Duodenal mucosa (tissue), 2 donors: Measurements from ENCODE around the gene ABCC12.
"Not testable (repeated sequence)": the region's sequence is repeated elsewhere in the genome, so short reads cannot be mapped to it uniquely, and the experiment has no call there.

ENCODE experiments used
- H3K27ac ChIP-seq: one replicate; pipeline ENCODE4 v1.7.0; 2013; ENCODE audit warnings: low read depth, low read length
- H3K27me3 ChIP-seq, 2 donors: one replicate each; pipeline ENCODE4 v1.7.0; 2013; ENCODE audit warnings: low read length in 2 of 2, control low read depth in 1 of 2; ENCODE audit not compliant: insufficient read depth in 2 of 2, control insufficient read depth in 1 of 2
- H3K36me3 ChIP-seq, 2 donors: one replicate each; pipeline ENCODE4 v1.7.0; 2013; ENCODE audit warnings: low read length in 2 of 2, control low read depth in 1 of 2; ENCODE audit not compliant: insufficient read depth in 2 of 2, control insufficient read depth in 1 of 2
- H3K4me1 ChIP-seq, 2 donors: one replicate each; pipeline ENCODE4 v1.7.0; 2013; ENCODE audit warnings: low read length in 2 of 2, control low read depth in 1 of 2; ENCODE audit not compliant: insufficient read depth in 2 of 2, control insufficient read depth in 1 of 2
- H3K4me3 ChIP-seq, 2 donors: one replicate each; pipeline ENCODE4 v1.7.0; 2013; ENCODE audit warnings: low read length in 2 of 2, low read depth in 1 of 2
- H3K9ac ChIP-seq, 2 donors: one replicate each; pipeline ENCODE4 v1.7.0; 2013; ENCODE audit warnings: low read length in 2 of 2, low read depth in 1 of 2
- H3K9me3 ChIP-seq, 2 donors: one replicate each; pipeline ENCODE4 v1.7.0; 2013; ENCODE audit warnings: low read length in 2 of 2, control low read depth in 1 of 2; ENCODE audit not compliant: control insufficient read depth in 1 of 2

Gene ABCC12

DNA sequence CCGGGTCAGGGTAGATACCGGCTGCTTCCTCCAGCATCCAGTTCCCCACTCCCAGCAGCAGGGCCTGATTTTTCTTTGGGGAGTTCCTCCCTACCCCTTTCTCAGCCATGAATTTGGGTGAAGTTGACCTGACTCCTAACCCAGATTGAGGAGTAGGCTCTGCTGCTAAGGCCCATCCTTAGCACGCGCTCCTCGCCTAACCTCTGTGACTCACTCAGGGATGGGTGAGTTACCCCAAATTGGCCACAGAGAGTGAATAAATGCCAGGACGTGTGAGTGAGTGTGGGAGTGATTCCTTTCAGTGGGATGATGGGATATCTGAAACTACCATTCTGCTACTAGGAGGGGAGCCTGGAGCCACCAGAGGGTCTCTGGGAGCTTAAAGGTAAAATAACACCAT lies 28.9 kb upstream of the ABCC12 start:
- no peak overlapping the region for H3K9ac ChIP-seq
- H3K4me1 ChIP-seq: peaks cover 3 to 6% of the 10 kb centered on the region in 2 donors

DNA sequence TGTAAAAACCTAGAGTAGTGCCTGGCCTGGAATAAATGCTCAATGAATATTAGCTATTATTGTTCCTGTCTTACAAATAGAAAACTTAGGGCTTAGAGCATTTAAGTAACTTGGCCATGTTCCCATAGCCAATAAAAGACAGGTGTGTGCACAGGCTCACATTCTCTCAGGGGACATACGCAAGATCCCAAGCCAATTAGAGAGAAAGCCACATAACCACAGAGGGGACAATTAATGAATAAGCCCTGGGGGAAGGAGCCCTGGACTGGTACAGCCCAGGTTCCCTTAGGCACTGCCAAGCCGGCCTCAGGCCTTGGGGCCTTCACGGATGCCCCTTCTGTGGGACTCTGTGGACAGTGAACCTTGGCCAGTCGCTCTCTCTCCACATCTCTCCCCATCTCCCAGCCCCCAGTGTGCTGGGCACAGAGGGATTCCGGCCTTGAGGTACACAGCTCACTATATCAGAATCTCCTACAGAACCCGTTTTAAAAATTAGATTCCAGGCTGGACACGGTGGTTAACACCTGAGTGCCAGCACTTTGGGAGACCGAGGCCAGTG lies 27.3 kb upstream of the ABCC12 start:
- Histone ChIP-seq H3K27me3 (no peaks in the 10 kb centered on the region), H3K9ac (no peak overlapping the region), H3K4me3 (no peak overlapping the region), H3K27ac (no peak overlapping the region), H3K36me3 (no peaks in the 10 kb centered on the region), H3K9me3 (no peaks in the 10 kb centered on the region), H3K4me1 (peaks cover 0 to 3% of the 10 kb centered on the region in 2 donors)

More for the DNA sequence above, 28.9 kb upstream of the ABCC12 start:
- Histone ChIP-seq H3K9me3 (no peaks in the 10 kb centered on the region), H3K4me3 (no peak overlapping the region), H3K36me3 (no peaks in the 10 kb centered on the region), H3K27ac (no peak overlapping the region), H3K27me3 (no peaks in the 10 kb centered on the region)

DNA sequence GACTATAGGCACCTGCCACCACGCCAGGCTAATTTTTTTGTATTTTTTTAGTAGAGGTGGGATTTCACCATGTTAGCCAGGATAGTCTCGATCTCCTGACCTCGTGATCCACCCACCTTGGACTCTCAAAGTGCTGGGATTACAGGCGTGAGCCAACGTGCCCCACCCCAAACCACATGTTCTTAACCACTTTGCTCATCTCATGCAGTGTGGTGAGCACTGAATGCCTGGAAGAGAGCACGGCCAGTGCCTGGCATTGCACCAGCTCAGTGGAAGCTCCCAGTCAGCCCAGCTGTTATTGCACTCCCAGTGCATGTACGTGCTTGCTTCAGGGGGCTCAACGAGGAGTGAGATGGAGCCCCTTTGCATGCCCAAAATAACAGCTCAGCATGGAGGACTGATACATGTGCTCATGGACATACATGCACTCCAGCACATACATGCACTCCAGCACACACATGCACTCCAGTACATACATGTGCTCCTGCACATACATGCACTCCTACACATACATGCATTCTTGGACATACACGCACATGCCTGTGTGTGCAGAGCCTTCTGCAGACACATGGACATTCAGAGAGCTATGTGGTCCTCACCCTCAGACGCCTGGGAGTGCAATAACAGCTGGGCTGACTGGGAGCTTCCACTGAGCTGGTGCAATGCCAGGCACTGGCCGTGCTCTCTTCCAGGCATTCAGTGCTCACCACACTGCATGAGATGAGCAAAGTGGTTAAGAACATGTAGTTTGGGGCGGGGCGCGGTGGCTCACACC lies 26.1 kb upstream of the ABCC12 start:
- H3K9me3 ChIP-seq, H3K4me3 ChIP-seq, H3K27ac ChIP-seq, H3K36me3 ChIP-seq, H3K27me3 ChIP-seq, H3K9ac ChIP-seq, H3K4me1 ChIP-seq: not testable (repeated sequence)

DNA sequence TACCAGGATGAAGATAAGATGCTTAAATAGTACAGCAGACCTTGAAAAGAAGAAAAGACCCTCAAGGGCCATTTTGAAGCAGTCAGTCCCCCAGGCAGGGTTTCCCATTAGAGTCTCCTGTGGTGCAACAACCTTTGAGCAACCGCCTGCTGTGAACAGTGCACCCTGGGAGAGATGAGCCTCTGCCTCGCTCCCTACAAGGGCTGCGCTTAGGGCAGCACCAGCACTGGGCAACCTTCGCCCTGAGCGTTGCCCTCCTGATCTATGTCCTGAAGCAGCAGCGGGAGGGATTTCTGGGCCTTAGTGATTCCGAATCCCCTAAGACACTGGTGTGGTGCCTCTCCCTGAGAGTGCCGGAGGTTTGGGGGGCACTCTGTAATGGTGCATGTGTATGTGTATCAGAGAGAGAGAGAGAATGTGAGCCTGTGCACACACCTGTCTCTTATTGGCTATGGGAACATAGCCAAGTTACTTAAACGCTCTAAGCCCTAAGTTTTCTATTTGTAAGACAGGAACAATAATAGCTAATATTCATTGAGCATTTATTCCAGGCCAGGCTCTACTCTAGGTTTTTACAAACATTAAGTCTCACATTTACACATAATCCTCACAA lies 25.2 kb upstream of the ABCC12 start:
- Histone ChIP-seq H3K9ac (no peak overlapping the region), H3K27me3 (no peaks in the 10 kb centered on the region), H3K4me3 (no peak overlapping the region), H3K9me3 (no peaks in the 10 kb centered on the region), H3K27ac (no peak overlapping the region), H3K36me3 (no peaks in the 10 kb centered on the region), H3K4me1 (peaks cover 0 to 3% of the 10 kb centered on the region in 2 donors)

DNA sequence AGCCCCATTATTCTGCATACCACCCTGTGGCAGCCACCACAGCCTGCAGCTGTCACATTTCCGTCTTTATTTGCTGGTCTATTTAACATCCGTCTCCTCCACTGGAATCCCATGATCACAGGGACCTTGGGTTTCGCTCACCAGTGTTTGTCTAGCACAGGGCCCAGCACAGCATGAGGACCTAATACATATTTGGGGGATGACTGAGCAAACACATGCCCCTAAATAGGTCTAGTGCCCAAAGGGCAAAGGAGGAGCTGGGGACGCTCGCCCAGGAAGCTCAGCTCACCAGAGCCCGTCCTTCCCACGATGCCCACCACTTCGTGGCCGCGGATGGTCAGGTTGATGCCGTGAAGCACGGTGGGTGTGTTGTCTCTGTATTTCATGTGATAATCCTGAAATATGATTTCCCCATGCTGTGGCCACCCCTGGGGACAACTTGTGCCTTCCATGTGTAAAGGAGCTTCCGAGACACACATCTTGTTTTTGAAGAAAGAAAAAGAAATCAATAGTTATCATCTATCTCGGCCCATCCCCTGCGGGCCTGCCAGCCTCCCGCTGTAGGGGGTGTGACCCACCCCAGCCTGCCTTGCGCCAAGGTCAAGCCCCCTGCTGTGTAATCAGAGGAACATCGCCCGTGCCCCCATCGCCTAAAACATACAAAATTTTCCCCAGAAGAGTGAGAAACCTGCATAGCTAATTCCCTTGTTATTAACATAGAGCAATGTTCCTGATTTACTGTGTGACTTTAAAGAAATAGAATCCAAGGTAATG lies 21.0 kb upstream of the ABCC12 start:
- Histone ChIP-seq H3K27me3 (no peaks in the 10 kb centered on the region), H3K4me1 (peaks cover 0 to 3% of the 10 kb centered on the region in 2 donors), H3K4me3 (no peak overlapping the region), H3K9me3 (no peaks in the 10 kb centered on the region), H3K9ac (no peak overlapping the region), H3K27ac (no peak overlapping the region), H3K36me3 (no peaks in the 10 kb centered on the region)

DNA sequence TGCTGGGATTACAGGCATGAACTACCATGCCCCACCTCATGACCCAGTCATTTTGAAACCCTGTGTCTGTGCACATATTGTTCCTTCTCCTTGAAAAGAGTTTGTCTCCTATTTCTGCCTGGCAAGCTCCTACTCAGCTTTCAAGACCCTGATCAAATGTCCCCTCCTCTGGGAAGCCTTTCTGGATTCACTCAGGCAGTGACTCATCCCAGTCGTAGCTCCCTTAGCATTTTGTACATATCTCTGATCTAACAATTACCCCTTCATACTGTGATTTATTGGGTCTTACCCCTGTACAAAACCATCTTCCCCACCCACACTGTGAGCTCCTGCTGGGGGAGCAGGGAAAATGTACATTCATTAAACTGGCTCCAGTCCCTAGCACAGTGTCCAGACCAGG lies 18.1 kb upstream of the ABCC12 start:
- H3K36me3 ChIP-seq: no peaks in the 10 kb centered on the region
- no peak overlapping the region for H3K4me3 ChIP-seq
- no peaks in the 10 kb centered on the region for H3K9me3 ChIP-seq
- H3K27me3 ChIP-seq: no peaks in the 10 kb centered on the region
- no peak overlapping the region for H3K27ac ChIP-seq
- no peak overlapping the region for H3K9ac ChIP-seq
- H3K4me1 ChIP-seq: no peaks in the 10 kb centered on the region

DNA sequence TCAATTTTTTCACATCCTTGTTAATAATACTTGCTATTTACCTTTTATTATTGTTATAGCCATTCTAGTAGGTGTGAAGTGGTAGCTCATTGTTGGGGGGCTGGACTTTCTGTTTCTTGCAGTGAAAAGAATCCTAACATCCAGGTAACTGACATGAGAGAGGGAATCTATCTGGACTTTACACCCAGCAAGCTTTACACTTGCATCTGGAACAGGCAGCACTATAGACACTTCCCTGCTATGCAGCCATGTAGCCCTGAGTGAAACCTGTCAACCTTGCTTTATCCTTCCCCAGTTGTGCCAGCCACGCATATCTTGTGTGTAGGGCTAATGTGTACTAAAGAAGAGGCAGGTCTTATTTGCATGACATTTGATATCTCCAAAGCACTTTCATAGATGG lies 16.9 kb upstream of the ABCC12 start:
- Histone ChIP-seq H3K9ac (no peak overlapping the region), H3K27me3 (no peaks in the 10 kb centered on the region), H3K36me3 (no peaks in the 10 kb centered on the region), H3K4me3 (no peak overlapping the region), H3K4me1 (no peaks in the 10 kb centered on the region), H3K9me3 (no peaks in the 10 kb centered on the region), H3K27ac (no peak overlapping the region)

DNA sequence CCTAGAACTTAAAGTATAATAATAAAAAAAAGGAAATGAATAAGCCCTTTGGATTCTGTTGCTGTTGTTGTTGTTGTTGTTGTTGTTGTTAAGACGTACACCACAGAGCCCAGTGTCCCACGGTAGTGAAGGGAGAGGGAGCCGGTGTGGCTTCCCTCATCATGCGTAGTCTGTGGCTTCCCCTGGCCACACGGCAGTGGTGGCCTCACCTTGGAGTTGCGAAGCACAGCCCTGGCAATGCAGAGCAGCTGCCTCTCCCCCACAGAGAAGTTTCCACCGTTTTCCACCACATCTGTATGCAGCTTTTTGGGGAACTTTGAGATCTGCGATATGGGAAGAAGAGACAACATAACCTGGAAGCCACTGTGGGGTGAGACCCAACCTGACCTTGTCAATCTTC lies 14.1 kb upstream of the ABCC12 start:
- no peak overlapping the region for H3K9ac ChIP-seq
- no peak overlapping the region for H3K27ac ChIP-seq
- no peak overlapping the region for H3K4me3 ChIP-seq
- H3K36me3 ChIP-seq: no peaks in the 10 kb centered on the region
- no peaks in the 10 kb centered on the region for H3K27me3 ChIP-seq
- H3K4me1 ChIP-seq: no peaks in the 10 kb centered on the region
- H3K9me3 ChIP-seq: no peaks in the 10 kb centered on the region

DNA sequence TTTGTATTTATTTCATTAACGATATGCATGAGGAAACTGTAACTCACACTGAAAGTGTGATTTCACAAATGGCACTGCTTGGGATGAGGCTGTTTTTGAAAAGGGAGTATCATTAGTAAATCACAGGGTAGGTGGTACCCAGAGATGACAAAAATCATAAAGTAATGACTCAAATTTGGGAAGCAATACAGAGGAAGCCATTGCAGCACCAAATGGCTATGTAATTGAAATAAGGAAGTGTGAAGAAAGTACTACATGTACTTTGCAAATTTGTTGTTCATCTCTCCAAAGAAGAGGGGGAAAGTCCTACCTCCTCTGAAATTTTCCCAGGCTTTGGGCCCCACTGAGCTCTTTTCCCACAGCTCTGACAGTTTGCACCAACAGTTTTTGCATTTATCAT lies 12.3 kb upstream of the ABCC12 start:
- no peak overlapping the region for H3K9ac ChIP-seq
- no peak overlapping the region for H3K27ac ChIP-seq

DNA sequence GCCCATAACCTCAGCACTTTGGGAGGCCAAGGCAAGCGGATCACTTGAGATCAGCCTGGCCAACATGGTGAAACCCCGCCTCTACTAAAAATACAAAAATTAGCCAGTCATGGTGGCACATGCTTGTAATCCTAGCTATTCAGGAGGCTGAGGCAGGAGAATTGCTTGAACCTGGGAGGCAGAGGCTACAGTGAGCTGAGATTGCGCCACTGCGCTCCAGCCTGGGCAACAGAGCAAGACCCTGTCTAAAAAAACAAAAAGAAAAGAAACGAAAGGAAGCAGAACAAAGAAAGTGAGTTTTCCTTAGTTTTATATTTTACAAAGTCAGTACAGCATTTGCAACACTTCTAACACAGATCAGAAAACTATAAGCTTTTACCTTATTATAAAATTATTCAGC lies 10.8 kb upstream of the ABCC12 start:
- not testable (repeated sequence) for H3K9me3 ChIP-seq, H3K27ac ChIP-seq, H3K27me3 ChIP-seq, H3K36me3 ChIP-seq, H3K4me3 ChIP-seq, H3K9ac ChIP-seq, H3K4me1 ChIP-seq

More for the DNA sequence above, 12.3 kb upstream of the ABCC12 start:
- Histone ChIP-seq H3K27me3 (no peaks in the 10 kb centered on the region), H3K4me3 (no peak overlapping the region), H3K36me3 (no peaks in the 10 kb centered on the region), H3K9me3 (no peaks in the 10 kb centered on the region), H3K4me1 (no peaks in the 10 kb centered on the region)
